ENCODE results near the gene RNU6-8. TPM values are rescaled to one million over a fixed set of nuclear protein-coding genes. Genes with fewer than 3 reads are reported as not detected.

RNU6-8 gene
- not detected for total RNA-seq
- polyA plus RNA-seq: not detected
- long read RNA-seq, donor 1: 0 reads
- long read RNA-seq, donor 2: 0 reads
- long read RNA-seq, donor 3, partial matches to known transcripts: 0 of 1 reads
- long read RNA-seq, donor 3, other reads (novel, unspliced or antisense): 0 of 1 reads

GRCh38 chr14:32202998-32203882 is at the start of gene RNU6-8:
Gene RNU6-8, minus strand, starts transcription at chr14:32203269.
- 0 to 1% (median 1%) methylated on average over 51 to 57 of the region's 57 CpGs for WGBS, 3 donors
- no peaks in the 10 kb centered on the region for H3K9me3 ChIP-seq
- intact Hi-C loops (cut with DNase I): loop anchor here in 3 of 4 donors (2.0 to 10.0 kb wide), 4 partner anchors 52 to 238 kb away; partner anchors contain the start of gene ARHGAP5 (in 3 of the 3)
- no peaks in the 10 kb centered on the region for H3K36me3 ChIP-seq
- H3K27ac ChIP-seq: peak within 1 kb of the TSS; percentile 85 to 90
- H3K27me3 ChIP-seq: no peaks in the 10 kb centered on the region
- TF ChIP-seq CTCF (IDR thresholded peaks at IDR 0.05) (no peak), EP300 (IDR thresholded peaks at IDR 0.05) (no peak), POLR2A (IDR thresholded peaks at IDR 0.05) (peak; percentile 36)
- H3K4me3 ChIP-seq: peak within 1 kb of the TSS; percentile 56
- peak; percentile 93 to 95 (median 94) for DNase-seq
- H3K4me1 ChIP-seq (ENCODE audit: insufficient read depth): no peaks in the 10 kb centered on the region

DNA sequence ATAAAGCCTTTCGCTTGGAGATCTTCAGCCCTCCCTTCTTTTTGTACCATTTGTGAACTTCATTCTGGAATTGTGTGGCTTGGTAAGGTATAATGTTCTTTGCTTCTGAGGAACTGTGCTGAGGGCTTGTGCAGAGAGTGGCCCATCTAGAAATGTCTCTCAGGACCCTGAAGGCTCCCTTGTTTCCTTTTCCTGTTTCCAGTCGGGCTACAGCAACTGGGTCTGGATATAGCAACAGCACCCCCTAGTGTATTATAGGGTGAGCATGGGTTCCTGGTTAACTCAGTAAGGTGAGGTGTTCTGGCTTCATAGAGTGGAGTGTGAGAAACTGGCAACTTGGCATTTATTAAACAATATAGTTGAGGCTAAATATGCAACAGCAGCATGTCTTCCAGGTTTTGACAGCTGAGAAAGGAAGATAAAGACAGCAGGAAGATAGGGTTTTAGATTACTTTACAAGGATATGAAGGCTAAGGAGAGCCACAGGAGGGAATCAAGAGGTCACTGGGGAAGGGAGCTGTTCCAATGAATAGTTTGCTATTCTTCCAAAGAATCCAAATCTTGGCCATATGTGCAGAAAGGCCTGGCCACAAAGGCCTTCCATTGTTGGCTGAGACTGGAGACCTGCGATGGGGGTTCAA is 49.1 kb upstream of the RNU6-8 start:
- no peaks in the 10 kb centered on the region for H3K9me3 ChIP-seq
- no peaks in the 10 kb centered on the region for H3K36me3 ChIP-seq
- H3K27ac ChIP-seq: no peak overlapping the region
- TF ChIP-seq CTCF (IDR thresholded peaks at IDR 0.05): peak in 2 of 3 donors; percentile 62 to 66
- no peak for TF ChIP-seq EP300 (IDR thresholded peaks at IDR 0.05)
- peak in 2 of 5 donors; percentile 37 to 61 for DNase-seq
- no peak overlapping the region for H3K4me3 ChIP-seq
- H3K27me3 ChIP-seq: no peaks in the 10 kb centered on the region
- intact Hi-C loops (cut with DNase I): loop anchor here (5.0 to 10.0 kb wide), 8 partner anchors 47 to 740 kb away; partner anchors contain the start of genes ARHGAP5 (in 1 of the 4), RNU6-7 (in 1 of the 4) and RNU6-8 (in 1 of the 4)
- WGBS, 3 donors: 58 to 59% (median 58%) methylated on average over 3 of the region's 3 CpGs
- H3K4me1 ChIP-seq (ENCODE audit: insufficient read depth): no peaks in the 10 kb centered on the region

DNA sequence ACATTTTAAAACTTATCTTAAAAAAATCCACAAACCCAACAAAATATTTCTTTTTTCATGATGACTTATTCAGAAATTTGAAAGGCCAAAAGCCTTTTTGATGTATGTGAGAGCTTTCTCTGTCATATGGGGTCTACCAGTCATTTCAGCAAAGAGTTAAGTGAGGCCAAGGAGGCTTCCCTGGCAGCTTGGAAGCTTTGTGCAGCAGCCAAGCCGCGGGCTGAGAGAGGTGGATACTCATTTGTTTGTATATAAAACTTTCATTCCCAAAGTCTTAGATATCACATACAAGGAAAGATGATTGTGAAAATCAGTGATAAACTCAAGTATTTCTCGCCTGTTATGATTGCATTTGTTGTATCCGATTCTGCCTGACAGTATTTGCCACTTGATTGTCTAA is 48.5 kb upstream of the RNU6-8 start:
- no peak for DNase-seq
- H3K4me3 ChIP-seq: no peak overlapping the region
- H3K27ac ChIP-seq: no peak overlapping the region
- intact Hi-C loops (cut with DNase I): loop anchor here (5.0 to 10.0 kb wide), 8 partner anchors 47 to 739 kb away; partner anchors contain the start of genes ARHGAP5 (in 1 of the 4), RNU6-7 (in 1 of the 4) and RNU6-8 (in 1 of the 4)
- H3K27me3 ChIP-seq: no peaks in the 10 kb centered on the region
- WGBS, 3 donors: 22 to 36% (median 23%) methylated on average over 4 of the region's 4 CpGs
- H3K36me3 ChIP-seq: no peaks in the 10 kb centered on the region
- TF ChIP-seq CTCF (IDR thresholded peaks at IDR 0.05) (no peak), POLR2A (IDR thresholded peaks at IDR 0.05) (no peak), EP300 (IDR thresholded peaks at IDR 0.05) (no peak)
- no peaks in the 10 kb centered on the region for H3K9me3 ChIP-seq
- H3K4me1 ChIP-seq (ENCODE audit: insufficient read depth): no peaks in the 10 kb centered on the region

DNA sequence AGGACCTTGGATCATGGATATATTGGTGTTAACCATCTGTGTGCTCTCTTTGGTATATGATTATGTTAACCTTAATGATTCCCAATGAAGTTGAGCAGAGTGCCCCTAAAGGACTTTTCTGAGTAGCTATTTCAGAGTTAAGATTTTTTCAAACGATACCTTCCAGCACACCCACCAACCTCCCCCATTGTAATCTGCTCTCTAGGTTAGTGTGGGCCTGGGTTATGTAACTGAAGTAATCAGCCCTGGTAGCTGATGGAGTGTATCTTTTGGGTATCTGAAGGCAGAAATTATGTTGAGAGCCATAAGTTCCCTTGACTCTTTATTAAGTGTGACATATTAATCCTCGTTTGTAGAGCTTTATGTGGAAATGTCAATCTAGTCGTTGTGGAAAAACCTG is 47.6 kb upstream of the RNU6-8 start:
- no peaks in the 10 kb centered on the region for H3K36me3 ChIP-seq
- 86 to 87% (median 87%) methylated on average over 3 of the region's 3 CpGs for WGBS, 3 donors
- no peak for TF ChIP-seq EP300 (IDR thresholded peaks at IDR 0.05)
- TF ChIP-seq CTCF (IDR thresholded peaks at IDR 0.05): no peak
- no peak for TF ChIP-seq POLR2A (IDR thresholded peaks at IDR 0.05)
- intact Hi-C loops (cut with DNase I): loop anchor here (5.0 to 10.0 kb wide), 8 partner anchors 46 to 738 kb away; partner anchors contain the start of genes ARHGAP5 (in 1 of the 4), RNU6-7 (in 1 of the 4) and RNU6-8 (in 1 of the 4)
- H3K4me1 ChIP-seq (ENCODE audit: insufficient read depth): no peaks in the 10 kb centered on the region
- no peak for DNase-seq
- H3K27me3 ChIP-seq: no peaks in the 10 kb centered on the region
- H3K4me3 ChIP-seq: no peak overlapping the region
- no peaks in the 10 kb centered on the region for H3K9me3 ChIP-seq
- no peak overlapping the region for H3K27ac ChIP-seq

All from ovary (tissue), 10 donors.